ENCODE results near the gene WDFY4.

WDFY4 gene

GRCh38 chr10:48792121-48792520, 107.4 kb downstream of the WDFY4 start:
- no peak for DNase-seq (ENCODE audit: low read depth)

GRCh38 chr10:48792687-48793096, 108.0 kb downstream of the WDFY4 start:
- no peak for DNase-seq (ENCODE audit: low read depth)

DNA sequence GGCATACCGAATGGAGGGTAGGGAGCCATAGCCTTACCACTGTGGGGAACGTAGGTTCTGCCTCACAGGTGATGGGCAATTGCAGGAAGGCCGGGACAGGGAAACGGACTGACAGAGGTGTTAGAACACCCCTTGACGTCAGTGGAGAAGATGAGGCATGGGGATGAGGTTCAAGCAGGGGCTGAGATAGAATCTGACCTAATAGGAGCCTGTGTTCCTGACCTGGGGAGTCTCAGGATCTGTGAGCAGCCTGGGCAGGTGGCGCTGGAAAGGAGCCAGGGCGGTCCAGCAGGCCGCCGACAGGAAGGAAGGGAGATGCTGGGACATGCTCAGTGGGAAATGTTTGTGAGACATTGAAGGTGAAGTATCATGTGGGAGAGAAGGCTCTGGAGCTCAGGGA, 109.4 kb downstream of the WDFY4 start:
- no peak for DNase-seq (ENCODE audit: low read depth)

DNA sequence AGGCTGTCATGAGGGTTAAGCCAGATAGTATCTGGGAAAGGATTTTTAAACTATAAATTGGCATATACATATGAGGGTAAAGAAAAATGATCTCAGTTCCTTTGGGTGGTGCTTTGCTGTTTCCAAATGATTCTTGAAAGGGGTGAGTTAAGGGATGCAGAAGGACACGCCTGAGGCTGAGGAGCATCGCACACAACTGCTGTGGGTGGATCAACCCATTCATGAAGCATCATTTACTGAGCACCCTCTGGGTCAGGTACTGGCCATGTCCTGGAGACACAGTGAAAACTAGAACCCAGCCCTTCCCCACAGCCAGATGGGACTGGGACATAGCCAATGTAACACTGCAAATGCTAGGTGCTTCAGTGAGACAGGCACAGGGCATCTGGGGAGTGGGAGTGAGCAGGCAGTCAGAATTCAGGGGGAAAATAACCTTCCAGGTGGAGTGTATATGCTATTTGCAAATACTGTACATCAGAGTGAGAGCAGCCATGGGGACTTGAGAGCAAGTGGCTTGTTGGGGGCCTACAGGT, 112.1 kb downstream of the WDFY4 start:
- no peak for DNase-seq (ENCODE audit: low read depth)

- DNase-seq (ENCODE audit: low read depth) = no peak
Observed at GRCh38 chr10:48797830-48798229, 113.2 kb downstream of the WDFY4 start.

GRCh38 chr10:48798481-48799254, 114.0 kb downstream of the WDFY4 start:
- DNase-seq (ENCODE audit: low read depth) = no peak

- DNase-seq (ENCODE audit: low read depth) = no peak
Observed at GRCh38 chr10:48799341-48800006, 114.8 kb downstream of the WDFY4 start.

- DNase-seq (ENCODE audit: low read depth) = no peak
Observed at GRCh38 chr10:48800007-48800675, 115.5 kb downstream of the WDFY4 start.

DNA sequence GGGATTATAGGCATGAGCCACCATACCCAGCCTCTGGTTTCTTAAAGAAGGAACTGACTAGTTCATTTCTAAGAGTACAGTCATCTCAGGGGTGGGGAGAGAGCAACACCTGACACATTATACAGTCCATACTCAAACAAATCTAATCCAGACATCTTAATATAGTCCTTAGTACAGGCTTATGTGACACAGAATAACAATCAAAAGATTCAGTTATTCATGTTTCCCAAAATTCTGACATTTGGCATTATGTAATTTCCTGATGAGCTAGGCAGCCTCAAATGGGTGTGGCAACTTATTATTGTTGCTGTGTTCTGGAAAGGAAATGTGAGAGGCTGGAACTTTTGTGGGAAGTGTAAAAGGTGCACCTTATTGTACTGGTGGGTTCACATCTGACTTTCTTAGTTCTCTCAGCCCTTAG, 116.3 kb downstream of the WDFY4 start:
- no peak for DNase-seq (ENCODE audit: low read depth)

GRCh38 chr10:48802611-48803071, 118.0 kb downstream of the WDFY4 start:
- no peak for DNase-seq (ENCODE audit: low read depth)

DNA sequence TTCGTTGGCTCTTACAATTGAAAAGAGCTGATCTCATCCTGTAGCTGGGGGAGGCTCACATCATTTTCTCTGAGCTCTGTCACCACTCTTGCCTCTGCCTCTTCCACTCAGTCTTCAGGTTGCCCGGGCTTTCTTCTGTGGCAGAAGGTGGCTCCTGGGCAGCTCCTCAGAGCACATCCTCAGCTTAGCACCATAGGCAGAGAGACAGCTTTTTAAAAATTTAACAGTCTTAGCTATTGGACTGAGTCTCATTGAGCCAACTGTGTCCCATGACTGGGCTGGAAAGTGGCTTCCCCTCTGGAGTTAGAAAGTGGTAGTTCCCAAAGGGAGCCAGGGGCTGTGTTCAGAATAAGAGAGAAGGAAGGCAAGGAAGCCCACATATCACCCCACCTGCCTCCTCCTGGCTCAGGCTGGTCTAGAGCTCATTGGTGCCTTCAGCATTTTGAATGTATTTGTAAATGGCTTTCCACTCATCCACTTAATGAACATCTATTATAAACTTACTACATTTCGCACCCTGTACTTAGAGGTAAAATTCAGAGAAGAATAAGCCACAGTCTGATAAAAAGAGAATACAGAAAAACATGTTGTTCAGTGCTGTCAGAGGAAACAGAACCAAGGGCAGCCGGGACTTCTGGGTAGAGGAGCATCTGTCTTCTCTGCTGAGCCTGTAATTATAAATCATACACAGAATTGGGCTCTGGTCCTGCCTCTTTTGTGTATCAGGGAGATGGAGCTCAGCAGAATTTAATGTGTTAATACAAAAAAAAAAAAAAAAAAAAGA, 119.3 kb downstream of the WDFY4 start:
- no peak for DNase-seq (ENCODE audit: low read depth)

- no peak for DNase-seq (ENCODE audit: low read depth)
Observed at GRCh38 chr10:48804740-48805182, 120.1 kb downstream of the WDFY4 start.

- DNase-seq (ENCODE audit: low read depth) = no peak
Observed at GRCh38 chr10:48805411-48805810, 120.7 kb downstream of the WDFY4 start.

DNA sequence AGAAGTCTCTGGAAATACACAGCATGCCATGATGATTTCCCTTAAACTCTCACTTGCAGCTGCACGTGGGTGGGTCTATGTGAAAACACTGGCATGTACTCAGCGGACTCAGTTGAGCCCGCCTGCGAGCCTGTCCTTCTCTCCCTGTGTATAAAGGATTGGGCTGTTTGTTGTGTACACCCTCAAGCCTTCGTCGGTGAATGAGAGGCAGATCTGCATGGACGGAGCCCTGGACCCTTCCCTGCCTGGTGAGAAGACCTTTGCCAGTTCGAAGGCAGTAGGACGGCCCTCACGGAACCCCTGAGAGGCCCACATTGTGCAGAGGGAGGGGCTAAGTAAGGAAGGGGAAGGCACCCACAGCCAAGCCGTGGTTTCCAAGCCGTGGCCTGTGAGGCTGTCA, 121.2 kb downstream of the WDFY4 start:
- DNase-seq (ENCODE audit: low read depth) = no peak

DNA sequence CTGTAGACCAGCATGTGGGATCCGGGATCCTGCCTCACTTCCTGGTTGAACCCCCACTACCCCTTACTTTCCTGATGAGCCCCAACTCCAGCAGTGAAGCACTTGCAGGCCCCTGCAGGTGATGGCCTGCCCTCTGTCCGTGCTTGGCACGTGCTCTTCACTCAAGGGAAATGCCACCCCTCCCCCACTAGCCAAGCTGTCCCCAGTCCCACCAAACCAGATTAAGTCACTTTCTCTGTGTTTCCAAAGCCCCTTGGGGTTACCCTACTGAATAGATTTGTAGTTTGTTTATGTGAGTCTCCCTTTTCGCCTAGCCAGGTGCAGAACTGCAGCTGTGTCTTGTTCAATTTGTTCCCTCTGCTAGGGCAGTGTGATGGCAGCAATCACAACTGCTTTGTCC, 121.7 kb downstream of the WDFY4 start:
- DNase-seq (ENCODE audit: low read depth) = no peak

GRCh38 chr10:48807791-48808470, 123.3 kb downstream of the WDFY4 start:
- no peak for DNase-seq (ENCODE audit: low read depth)

DNA sequence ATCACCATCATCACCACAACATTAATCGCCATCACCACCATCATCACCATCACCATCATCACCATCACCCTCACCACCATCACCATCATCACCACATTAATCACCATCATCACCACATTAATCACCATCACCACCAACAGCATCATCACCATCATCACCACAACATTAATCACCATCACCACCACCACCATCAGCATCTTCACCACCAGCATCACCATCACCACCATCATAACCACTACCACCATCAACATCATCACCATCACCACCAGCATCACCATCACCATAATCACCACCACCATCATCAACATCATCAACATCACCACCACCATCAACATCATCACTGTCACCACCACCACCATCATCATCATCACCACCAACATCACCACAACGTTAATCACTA, 124.6 kb downstream of the WDFY4 start:
- no peak for DNase-seq (ENCODE audit: low read depth)

GRCh38 chr10:48811461-48811860, 126.8 kb downstream of the WDFY4 start:
- DNase-seq (ENCODE audit: low read depth) = no peak

DNA sequence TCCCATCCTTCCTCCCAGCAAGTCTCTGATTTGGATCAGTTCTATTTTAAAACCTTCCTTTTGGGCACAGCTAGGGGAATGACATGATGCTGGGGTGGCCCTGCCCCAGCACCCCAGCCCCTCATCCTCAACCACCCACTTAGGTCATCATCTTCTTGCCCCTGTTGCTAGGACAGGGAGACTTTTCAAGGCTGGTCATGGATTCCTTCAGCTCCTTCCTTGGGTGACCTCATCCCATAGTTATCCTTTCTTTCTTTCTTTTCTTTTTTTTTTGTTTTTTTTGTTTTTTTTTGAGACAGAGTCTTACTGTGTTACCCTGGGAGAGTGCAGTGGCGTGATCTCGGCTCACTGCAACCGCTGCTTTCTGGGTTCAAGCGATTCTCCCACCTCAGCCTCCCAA, 127.2 kb downstream of the WDFY4 start:
- no peak for DNase-seq (ENCODE audit: low read depth)

GRCh38 chr10:48813291-48813690, 128.6 kb downstream of the WDFY4 start:
- DNase-seq (ENCODE audit: low read depth) = no peak

- no peak for DNase-seq (ENCODE audit: low read depth)
Observed at GRCh38 chr10:48813825-48814224, 129.2 kb downstream of the WDFY4 start.
